GM12892 (cell line): ENCODE measurements around the gene LCK.

Source experiments
- POLR2AphosphoS5 ChIP-seq: IDR thresholded peaks from 2 replicates; pipeline ENCODE4 v1.6.1; 2011; ENCODE audit warnings: low read depth, low read length, control low read depth
- TAF1 ChIP-seq: IDR thresholded peaks from 2 replicates; pipeline ENCODE4 v1.6.1; 2011; ENCODE audit warnings: low read depth, mild to moderate bottlenecking, control low read depth, low read length, borderline replicate concordance

- TF ChIP-seq POLR2AphosphoS5 (peak; percentile 56), TAF1 (no peak)
Observed at GRCh38 chr1:32332290-32333079, 81.4 kb downstream of the LCK start.
